Effector memory CD4-positive, alpha-beta T cell (primary cell): ENCODE data around the gene MBP.

Experiments used
- DNase-seq, 3 donors: peaks; one replicate each; pipeline ENCODE4 v3.0.0-alpha.2; 2020
- H3K27ac ChIP-seq: 2 replicates; pipeline ENCODE4 v1.7.0; 2013; ENCODE audit warnings: mild to moderate bottlenecking, low read length, moderate library complexity; ENCODE audit not compliant: insufficient read depth, poor library complexity, severe bottlenecking
- H3K27me3 ChIP-seq: replicated peaks from 2 replicates; pipeline ENCODE4 v1.7.0; 2013; ENCODE audit warnings: mild to moderate bottlenecking, low read length; ENCODE audit not compliant: insufficient read depth, control insufficient read depth, poor library complexity, severe bottlenecking
- H3K36me3 ChIP-seq: 2 replicates; pipeline ENCODE4 v1.7.0; 2013; ENCODE audit warnings: mild to moderate bottlenecking, low read length, moderate library complexity; ENCODE audit not compliant: control insufficient read depth, insufficient read depth
- H3K4me1 ChIP-seq: 2 replicates; pipeline ENCODE4 v1.7.0; 2013; ENCODE audit warnings: low read length, mild to moderate bottlenecking; ENCODE audit not compliant: control insufficient read depth, insufficient read depth, poor library complexity, severe bottlenecking
- H3K4me3 ChIP-seq: 2 replicates; pipeline ENCODE4 v1.7.0; 2013; ENCODE audit warnings: low read length, low read depth, mild to moderate bottlenecking; ENCODE audit not compliant: insufficient read depth, poor library complexity, severe bottlenecking
- H3K9me3 ChIP-seq: 2 replicates; pipeline ENCODE4 v1.7.0; 2013; ENCODE audit warnings: mild to moderate bottlenecking, low read length, moderate library complexity; ENCODE audit not compliant: control insufficient read depth

The MBP gene

DNA sequence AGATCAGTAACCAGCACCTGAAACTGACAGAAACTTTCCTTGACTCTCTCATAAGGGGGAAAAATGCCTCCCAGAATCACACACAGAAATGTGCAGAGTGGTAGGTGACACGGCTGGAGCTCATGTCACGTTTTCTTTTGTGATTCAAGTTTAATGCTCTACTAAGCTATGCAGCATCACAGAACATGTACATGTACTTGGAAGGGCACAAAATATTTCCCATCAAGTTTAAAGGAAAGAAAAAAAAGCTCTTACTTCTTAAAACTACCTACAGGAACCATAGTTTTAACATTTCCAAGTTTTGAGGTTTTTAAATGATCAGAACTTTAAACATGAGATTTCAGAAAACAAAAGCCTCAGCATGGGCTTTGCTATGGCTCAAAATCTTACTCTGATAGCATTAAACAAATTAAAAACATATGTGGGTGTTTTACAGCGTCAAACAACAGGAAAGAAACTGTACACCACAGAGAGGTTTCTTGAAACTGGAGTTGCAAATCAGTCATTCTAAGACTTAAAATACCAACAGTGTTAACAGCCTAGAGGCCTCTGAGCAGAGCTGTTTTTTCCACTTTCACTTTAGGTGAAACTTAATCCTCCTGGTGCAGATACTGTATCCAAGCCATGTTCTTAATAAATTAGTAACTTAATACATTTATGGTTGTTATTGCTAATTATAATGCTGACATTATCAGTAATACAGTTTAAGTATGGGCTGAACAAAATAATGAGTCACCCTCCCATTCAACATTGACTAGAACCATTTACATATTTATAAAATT, 30.1 kb downstream of the MBP start:
- H3K4me1 ChIP-seq: peaks cover 85% of the 10 kb centered on the region
- no peak for DNase-seq

DNA sequence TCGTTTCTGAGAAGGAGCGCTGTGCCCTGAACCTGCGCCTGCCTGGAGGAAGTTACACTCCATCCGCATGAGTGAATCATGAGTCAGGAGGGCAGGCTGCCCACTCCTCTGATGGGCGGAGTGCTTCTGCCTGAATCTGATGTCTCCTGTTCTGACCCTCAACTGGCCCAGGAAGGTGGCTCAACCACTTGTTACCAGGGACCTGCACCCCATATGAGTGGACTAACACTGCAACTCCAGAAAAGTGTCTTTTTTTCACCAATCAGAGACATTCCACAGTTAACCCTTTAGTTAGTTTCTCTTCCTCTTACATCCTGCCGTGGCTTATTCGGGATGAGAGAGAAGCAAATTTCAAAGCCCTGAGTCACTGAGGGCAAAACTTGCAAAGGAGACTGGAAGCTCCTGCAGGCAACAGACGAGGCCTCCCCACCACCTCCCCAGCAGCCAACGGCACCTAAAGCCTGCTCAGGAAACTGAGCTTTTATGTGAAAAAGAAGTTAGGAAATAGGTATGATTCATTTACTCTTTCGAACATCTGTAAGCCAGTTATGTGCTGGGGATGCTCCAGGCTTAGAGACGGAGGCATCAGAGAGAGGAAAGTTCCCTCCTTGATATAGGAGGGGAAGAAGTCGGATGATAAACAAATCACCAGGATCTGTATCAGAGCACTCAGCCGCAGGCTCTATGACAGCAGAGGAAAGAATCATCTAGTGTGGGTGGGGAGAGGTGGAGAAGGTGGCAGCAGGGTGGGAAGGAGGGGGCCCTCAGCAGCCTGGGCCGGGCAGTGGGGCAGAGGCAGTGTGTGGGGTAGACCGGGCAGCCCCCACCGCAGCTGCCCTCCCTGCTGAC, 30.9 kb downstream of the MBP start:
- DNase-seq: peak in 2 of 3 donors; percentile 25 to 37
- Histone ChIP-seq H3K4me3 (peak overlapping the region; percentile 20), H3K9me3 (no peaks in the 10 kb centered on the region), H3K27me3 (no peaks in the 10 kb centered on the region), H3K36me3 (peaks cover 19% of the 10 kb centered on the region), H3K27ac (peak overlapping the region; percentile 83), H3K4me1 (peaks cover 77% of the 10 kb centered on the region)

More for the DNA sequence above, 30.1 kb downstream of the MBP start:
- peaks cover 12% of the 10 kb centered on the region for H3K36me3 ChIP-seq
- no peaks in the 10 kb centered on the region for H3K27me3 ChIP-seq
- peak overlapping the region; percentile 83 for H3K27ac ChIP-seq
- peak overlapping the region; percentile 14 for H3K4me3 ChIP-seq
- H3K9me3 ChIP-seq: no peaks in the 10 kb centered on the region

DNA sequence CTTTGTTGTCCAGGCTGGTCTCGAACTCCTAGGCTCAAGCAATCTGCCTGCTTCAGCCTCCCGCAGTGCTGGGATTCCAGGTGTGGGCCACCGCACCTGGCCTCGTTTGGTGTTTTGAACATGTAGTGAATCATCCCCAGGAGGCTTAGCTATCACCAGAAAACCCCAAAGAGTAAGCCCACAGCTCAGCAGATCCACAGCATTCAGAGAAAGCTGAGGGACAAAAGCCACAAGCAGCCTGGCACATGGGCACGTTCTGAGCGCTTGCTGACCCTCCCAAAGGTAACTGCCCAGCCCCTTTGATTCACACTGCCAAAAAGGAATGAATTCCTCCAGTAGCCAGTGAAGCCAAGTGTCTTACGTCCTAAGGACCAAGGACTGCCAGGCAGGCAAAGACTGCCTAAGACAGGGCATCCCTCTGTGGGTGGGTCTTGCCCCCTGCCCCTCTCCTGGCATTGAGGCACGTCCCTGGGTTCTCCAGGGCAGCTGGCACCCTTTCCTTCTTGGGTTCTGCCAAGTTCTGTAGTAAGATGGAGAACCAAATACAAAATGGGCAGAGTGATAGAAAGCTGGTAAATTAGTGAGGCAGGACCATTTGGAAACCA, 31.7 kb downstream of the MBP start:
- H3K4me1 ChIP-seq: peaks cover 70% of the 10 kb centered on the region
- H3K27me3 ChIP-seq: no peaks in the 10 kb centered on the region
- H3K36me3 ChIP-seq: peaks cover 27% of the 10 kb centered on the region
- peak overlapping the region; percentile 20 for H3K4me3 ChIP-seq
- peak in 2 of 3 donors; percentile 26 to 41 for DNase-seq
- peak overlapping the region; percentile 83 for H3K27ac ChIP-seq
- no peaks in the 10 kb centered on the region for H3K9me3 ChIP-seq

DNA sequence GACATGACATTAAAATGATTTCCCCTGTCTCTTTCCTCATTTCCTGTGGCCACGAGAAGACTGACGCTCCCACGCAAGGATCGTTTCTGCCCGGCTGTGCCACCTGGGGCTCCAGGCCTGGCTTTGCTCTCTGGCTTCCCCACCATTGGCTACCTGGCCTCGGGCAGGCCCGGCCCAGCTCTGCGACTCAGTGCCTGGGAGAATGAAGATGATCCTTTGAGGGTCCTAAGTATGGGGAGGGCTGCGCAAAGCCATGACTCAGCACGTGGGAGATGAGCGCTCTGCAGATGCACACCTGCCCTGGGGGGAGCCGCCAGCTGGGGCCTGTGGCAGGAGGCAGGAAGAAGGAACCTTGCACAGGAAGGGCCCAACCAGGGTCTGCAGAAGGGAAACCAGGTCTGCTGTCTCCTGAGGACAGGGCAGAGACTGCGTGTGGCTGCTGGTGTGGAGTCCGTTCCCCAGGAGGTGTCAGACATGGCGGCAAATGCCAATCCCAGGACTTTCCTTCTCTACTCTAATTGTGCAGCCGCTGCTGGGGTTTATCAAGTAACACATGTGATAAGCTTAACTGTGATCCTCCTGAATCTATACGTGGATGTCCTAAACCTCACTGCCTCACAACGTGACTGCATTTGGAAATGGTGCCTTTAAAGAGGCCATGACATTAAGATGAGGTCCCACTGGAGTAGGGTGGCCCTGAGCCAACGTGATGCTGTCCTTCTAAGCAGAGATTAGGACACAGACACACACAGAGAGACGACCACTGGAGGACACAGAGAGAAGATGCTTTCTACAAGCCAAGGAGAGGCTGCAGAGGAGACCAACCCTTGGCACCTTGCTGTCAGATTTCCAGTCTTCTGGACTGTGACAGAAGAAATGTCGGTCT, 32.9 kb downstream of the MBP start:
- peak overlapping the region; percentile 7 for H3K4me3 ChIP-seq
- no peaks in the 10 kb centered on the region for H3K9me3 ChIP-seq
- H3K27me3 ChIP-seq: no peaks in the 10 kb centered on the region
- H3K27ac ChIP-seq: peak overlapping the region; percentile 83
- DNase-seq: peak in 1 of 3 donors; percentile 18
- peaks cover 30% of the 10 kb centered on the region for H3K36me3 ChIP-seq
- H3K4me1 ChIP-seq: peaks cover 62% of the 10 kb centered on the region

DNA sequence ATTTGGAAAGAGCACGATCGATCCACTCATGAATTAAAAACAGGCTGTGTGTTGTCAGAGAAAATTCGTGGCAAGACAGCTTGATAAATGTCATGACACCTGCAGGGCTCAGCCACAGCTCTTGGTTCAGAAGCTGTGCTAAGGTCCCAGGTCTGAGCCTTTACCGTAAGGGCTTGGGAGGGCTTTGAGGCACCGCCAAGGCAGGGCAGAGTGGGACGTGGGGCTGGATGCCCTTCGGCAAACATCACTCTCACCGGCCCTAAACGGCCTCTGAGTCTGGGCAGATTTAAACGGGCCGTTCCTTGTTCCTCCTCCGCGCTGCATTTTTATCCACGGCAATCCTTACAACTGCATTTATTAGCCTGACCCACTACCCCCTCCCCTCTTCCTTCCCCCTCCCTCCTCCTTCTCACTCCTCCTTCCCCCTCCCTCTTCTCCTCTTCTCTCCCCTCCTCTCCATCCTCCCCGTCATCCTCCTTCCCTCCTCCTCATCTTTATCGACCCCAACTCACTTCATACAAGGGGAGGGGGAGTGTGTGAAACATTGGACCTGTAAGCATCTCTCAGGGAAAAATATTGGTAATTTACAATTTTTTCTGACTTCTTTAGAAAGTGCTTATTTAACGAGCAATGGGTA, 33.9 kb downstream of the MBP start:
- H3K4me1 ChIP-seq: peaks cover 52% of the 10 kb centered on the region
- peaks cover 29% of the 10 kb centered on the region for H3K36me3 ChIP-seq
- DNase-seq: no peak
- H3K4me3 ChIP-seq: no peak overlapping the region
- no peaks in the 10 kb centered on the region for H3K9me3 ChIP-seq
- H3K27ac ChIP-seq: peak overlapping the region; percentile 83
- no peaks in the 10 kb centered on the region for H3K27me3 ChIP-seq

DNA sequence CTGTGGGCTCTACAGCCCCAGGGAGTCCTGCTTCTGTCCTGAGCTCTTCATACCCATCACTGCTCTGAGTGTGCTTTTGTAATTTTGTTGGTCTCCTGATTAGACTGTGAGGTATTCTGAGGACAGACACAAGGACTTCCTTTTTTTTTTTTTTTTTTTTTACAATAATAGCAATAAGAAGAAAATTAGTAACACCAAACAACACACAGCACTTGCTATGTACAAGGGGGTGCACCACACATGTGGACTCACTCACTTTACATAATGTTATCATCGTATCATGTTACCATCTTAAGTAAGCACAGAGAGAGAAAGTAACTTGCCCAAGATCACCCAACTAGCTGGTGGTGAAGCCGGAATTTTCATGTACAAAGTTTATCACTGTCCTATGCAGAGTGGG, 34.6 kb downstream of the MBP start:
- Histone ChIP-seq H3K4me1 (peaks cover 48% of the 10 kb centered on the region), H3K4me3 (no peak overlapping the region), H3K9me3 (no peaks in the 10 kb centered on the region), H3K27ac (no peak overlapping the region), H3K36me3 (peaks cover 23% of the 10 kb centered on the region), H3K27me3 (no peaks in the 10 kb centered on the region)
- DNase-seq: no peak

DNA sequence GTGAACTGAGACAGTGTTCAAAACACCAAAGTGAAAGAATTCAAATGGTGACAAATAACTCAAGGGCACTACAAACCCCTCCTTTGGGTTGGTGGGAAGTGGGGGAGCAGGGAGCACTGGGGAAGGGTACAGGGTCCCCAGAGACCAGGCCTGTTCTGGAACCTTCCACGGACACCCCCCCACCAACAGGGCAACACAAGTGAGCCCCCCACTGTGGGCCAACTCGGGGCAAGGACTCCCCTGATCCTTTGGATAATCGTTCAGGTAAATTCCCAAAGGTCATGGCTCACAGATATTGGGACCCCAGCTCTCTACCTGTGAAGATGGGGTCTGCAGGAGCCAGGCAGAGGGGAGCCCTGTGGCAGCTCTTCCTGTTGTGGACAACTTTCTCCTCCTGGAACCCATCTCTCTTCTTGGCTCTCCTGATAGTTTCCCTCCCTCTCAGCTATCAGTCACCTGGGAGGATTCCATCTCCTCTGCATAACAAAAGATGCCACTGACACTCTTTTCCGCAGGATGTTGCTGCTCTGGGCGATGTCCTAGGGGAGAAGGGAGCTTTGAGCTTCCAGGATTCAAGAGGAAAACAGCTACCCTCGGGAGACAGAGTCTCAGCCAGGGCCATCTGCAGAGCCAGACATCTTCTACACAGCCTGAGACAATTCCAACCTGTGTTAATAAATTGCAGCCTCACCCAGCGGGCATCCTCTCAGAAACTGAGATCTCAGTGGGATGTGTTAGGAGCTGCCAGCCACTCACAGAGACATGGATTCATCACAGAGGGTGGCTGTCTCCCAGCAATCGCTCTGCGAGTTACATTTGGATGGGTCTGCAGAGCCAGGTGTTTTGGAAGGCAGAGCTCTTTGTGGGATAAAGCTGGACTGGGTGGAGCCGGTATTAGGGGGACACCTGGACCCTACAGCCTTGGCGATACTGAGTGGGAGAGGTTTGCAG, 35.4 kb downstream of the MBP start:
- Histone ChIP-seq H3K27ac (no peak overlapping the region), H3K27me3 (no peaks in the 10 kb centered on the region), H3K9me3 (no peaks in the 10 kb centered on the region), H3K4me1 (peaks cover 41% of the 10 kb centered on the region), H3K36me3 (peaks cover 23% of the 10 kb centered on the region), H3K4me3 (no peak overlapping the region)
- DNase-seq: no peak

DNA sequence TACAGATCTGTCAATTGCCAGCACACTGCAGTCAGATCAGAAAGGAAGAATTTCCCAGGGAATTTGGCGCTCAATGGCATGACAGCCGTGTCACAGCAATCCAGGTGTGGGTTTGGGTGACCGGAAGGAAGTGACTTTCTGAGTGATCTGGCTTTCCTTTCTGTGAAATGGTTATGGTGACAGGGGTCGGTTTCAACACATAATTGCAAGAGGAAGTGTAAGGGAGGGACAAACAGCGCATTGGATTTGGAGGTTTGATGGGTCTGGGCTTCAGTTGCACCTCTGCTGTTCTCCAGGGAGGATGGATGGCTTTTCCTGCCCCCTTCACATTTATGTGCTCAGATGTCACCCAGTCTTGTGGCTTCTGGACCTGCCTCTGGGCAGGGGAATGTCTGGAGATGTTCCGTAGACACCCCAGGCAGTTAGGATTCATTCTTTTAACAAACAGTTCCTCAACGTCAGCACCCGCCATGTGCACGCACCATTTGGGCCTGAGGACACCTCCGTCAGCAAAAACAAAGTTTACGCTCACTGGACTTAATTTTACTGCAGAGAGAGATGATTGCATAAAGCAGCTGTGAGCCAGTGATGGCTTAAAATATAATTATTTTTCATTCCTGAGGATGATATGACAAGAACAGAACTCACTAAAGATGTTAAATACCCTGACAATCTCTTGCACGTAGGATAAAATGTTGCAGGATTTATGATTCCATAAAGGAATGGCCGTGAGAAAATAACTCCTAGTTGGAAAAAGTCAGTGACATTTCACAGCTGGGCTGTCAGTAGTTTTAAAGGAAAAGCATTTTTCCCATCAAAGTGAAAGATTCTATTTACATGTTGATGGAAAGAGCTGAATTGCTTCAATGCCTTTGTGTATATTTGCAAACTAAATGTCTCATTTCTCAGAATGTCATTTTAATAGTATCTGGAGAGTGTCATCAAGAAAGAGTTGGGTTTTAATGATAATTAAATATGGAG, 36.9 kb downstream of the MBP start:
- Histone ChIP-seq H3K27ac (no peak overlapping the region), H3K4me1 (peaks cover 29% of the 10 kb centered on the region), H3K36me3 (peaks cover 26% of the 10 kb centered on the region), H3K4me3 (no peak overlapping the region), H3K9me3 (no peaks in the 10 kb centered on the region), H3K27me3 (no peaks in the 10 kb centered on the region)
- no peak for DNase-seq
